Spleen (tissue), 7 donors: ENCODE data around the gene HHAT.

Source experiments
- POLR2A ChIP-seq, 3 donors: fragments of 450-650 bp; IDR thresholded peaks; one replicate each; pipeline ENCODE4 v1.5.1; 2017; ENCODE audit warnings: antibody characterized with exemption in 3 of 3, mild to moderate bottlenecking in 1 of 3
- POLR2AphosphoS5 ChIP-seq, 3 donors: sonication (generic); formaldehyde crosslinking; IDR thresholded peaks; one replicate each; pipeline ENCODE4 v1.5.1; 2017; ENCODE audit warnings: antibody characterized with exemption in 3 of 3
- TF ChIP-seq, protein P1 (sequence below), 11 experiments: fragments of 200-600 bp in 7 of 11; fragments of 450-650 bp in 4 of 11; sonication (generic) in 4 of 11; IDR thresholded peaks in 8 of 11; conservative IDR thresholded peaks in 3 of 11; 1 replicate in 7 of 11; 2 replicates in 4 of 11; pipeline versions ENCODE4 v1.4.0 to v1.8.0; 2016 to 2021; ENCODE audit warnings: antibody characterized with exemption in 11 of 11, inconsistent platforms in 4 of 11, mild to moderate bottlenecking in 1 of 11
- donor health status: DM: no; HTN: no; CAD: no; lungs with moderate emphysema.
- donor health status: DM: no; HTN: no; CAD: no.
- donor health status: DM: no; HTN: no; CAD: no.

- TF ChIP-seq POLR2A (IDR thresholded peaks at IDR 0.05) (no peak), POLR2AphosphoS5 (IDR thresholded peaks at IDR 0.05) (no peak)
- TF ChIP-seq, protein P1, sequence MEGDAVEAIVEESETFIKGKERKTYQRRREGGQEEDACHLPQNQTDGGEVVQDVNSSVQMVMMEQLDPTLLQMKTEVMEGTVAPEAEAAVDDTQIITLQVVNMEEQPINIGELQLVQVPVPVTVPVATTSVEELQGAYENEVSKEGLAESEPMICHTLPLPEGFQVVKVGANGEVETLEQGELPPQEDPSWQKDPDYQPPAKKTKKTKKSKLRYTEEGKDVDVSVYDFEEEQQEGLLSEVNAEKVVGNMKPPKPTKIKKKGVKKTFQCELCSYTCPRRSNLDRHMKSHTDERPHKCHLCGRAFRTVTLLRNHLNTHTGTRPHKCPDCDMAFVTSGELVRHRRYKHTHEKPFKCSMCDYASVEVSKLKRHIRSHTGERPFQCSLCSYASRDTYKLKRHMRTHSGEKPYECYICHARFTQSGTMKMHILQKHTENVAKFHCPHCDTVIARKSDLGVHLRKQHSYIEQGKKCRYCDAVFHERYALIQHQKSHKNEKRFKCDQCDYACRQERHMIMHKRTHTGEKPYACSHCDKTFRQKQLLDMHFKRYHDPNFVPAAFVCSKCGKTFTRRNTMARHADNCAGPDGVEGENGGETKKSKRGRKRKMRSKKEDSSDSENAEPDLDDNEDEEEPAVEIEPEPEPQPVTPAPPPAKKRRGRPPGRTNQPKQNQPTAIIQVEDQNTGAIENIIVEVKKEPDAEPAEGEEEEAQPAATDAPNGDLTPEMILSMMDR (IDR thresholded peaks at IDR 0.05 in 8 of 11, conservative IDR thresholded peaks at IDR 0.05 in 3 of 11) = peak; percentile 22 to 81 (median 65)
These were observed 71.5 kb downstream of the HHAT start for GRCh38 chr1:210400043-210400840.
